Skeletal muscle satellite cell (primary cell): ENCODE data around the gene SPIRE1.

Source experiments
- H3K27me3 ChIP-seq: 2 replicates; pipeline ENCODE4 v1.7.0; 2013; ENCODE audit warnings: low read length; ENCODE audit not compliant: control insufficient read depth, insufficient read depth
- H3K36me3 ChIP-seq: 2 replicates; pipeline ENCODE4 v1.7.0; 2013; ENCODE audit warnings: mild to moderate bottlenecking, control low read depth, low read length; ENCODE audit not compliant: insufficient read depth
- H3K4me1 ChIP-seq: 2 replicates; pipeline ENCODE4 v1.7.0; 2013; ENCODE audit warnings: low read length; ENCODE audit not compliant: control insufficient read depth, insufficient read depth
- H3K4me2 ChIP-seq: 2 replicates; pipeline ENCODE4 v1.7.0; 2013; ENCODE audit warnings: mild to moderate bottlenecking, low read length
- H3K4me3 ChIP-seq: 2 replicates; pipeline ENCODE4 v1.7.0; 2013; ENCODE audit warnings: low read length
- H3K9ac ChIP-seq: 2 replicates; pipeline ENCODE4 v1.7.0; 2013; ENCODE audit warnings: mild to moderate bottlenecking, low read depth, low read length, moderate library complexity
- H3K9me3 ChIP-seq: replicated peaks from 2 replicates; pipeline ENCODE4 v1.7.0; 2013; ENCODE audit warnings: mild to moderate bottlenecking, control low read depth, low read length

SPIRE1 gene

DNA sequence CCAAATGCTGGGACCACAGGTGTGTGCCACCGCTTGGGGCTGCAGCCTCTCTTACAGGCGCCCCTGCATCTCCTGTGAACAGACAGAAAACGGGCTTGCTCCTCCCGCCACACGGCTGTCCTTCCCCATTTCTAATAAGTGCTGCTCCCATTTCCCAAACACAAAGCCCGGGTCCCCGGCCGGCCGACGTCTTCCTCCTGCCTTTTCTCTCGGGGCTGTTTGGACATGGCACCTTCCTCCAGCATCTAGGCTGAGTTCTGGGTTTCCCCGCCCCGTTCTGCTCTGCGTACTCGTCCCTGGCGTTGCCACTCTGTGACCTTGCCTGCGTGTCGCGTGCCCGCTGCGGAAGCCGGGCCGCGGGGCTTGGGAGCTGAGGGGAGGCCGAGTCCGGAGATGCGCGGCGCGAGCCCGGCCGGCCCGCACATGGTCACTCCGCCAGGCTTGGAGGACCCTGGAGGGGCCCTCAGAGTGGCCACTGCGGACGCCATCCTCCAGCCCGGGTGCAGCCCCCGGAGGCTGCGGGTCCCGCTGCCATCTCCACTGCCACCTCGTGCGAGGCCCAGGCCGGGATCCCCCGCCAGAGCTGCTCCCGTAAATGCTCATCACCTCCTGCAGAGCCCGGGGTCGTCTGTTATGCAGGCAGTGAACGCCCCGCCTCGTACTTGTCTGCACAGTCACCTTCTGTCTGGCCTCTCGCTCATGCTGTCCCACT, 223.9 kb downstream of the SPIRE1 start:
- Histone ChIP-seq H3K9me3 (no peaks in the 10 kb centered on the region), H3K9ac (no peak overlapping the region), H3K36me3 (peaks cover 18% of the 10 kb centered on the region), H3K4me2 (no peak overlapping the region), H3K4me1 (no peaks in the 10 kb centered on the region), H3K27me3 (no peaks in the 10 kb centered on the region), H3K4me3 (no peak overlapping the region)

DNA sequence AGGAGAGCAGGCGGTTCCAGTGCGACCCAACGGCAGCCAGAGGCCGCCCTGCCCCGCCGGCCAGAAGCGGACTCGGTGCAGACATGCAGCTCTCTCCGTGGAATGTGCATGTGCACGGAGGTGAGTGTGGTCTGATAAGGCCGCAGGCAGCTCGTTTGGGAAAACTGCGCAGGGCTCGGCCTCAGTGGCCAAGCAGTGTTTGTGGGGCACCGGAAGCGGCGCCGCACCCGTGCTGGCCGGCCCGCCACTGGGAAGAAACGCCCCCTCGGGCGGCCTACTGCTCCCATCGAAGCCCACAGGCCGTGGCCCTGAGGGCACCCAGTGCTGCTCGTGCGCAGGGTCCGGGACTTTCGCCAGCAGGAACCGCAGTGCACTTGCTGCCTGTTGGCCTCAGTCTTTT, 225.0 kb downstream of the SPIRE1 start:
- H3K9me3 ChIP-seq, result no peaks in the 10 kb centered on the region
- no peak overlapping the region for H3K9ac ChIP-seq
- no peaks in the 10 kb centered on the region for H3K27me3 ChIP-seq
- no peak overlapping the region for H3K4me3 ChIP-seq
- H3K4me2 ChIP-seq, result no peak overlapping the region
- no peaks in the 10 kb centered on the region for H3K4me1 ChIP-seq
- H3K36me3 ChIP-seq, result peaks cover 22% of the 10 kb centered on the region

DNA sequence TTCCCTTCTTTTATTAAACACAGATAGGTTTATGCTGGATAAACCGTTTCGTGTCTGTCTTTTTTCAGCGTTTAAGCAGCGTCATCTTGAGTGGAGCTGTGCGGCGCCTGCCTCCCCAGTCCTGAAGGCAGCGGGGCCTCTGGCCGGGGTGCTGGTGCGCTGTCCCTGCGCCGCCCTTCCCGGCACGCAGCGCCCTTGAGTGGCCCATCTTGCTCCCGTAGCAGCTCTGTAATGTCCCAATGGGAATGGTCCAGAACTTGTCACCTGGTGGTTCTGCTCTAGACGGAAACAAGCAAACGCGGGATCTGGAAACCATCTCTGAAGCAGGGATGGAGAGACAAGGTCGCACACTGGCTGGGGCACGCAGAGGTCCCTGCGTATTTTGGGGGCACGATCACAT, 225.7 kb downstream of the SPIRE1 start:
- no peaks in the 10 kb centered on the region for H3K4me1 ChIP-seq
- H3K36me3 ChIP-seq, result peaks cover 27% of the 10 kb centered on the region
- no peak overlapping the region for H3K9ac ChIP-seq
- H3K4me2 ChIP-seq, result no peak overlapping the region
- no peak overlapping the region for H3K4me3 ChIP-seq
- H3K27me3 ChIP-seq, result no peaks in the 10 kb centered on the region
- H3K9me3 ChIP-seq, result no peaks in the 10 kb centered on the region

DNA sequence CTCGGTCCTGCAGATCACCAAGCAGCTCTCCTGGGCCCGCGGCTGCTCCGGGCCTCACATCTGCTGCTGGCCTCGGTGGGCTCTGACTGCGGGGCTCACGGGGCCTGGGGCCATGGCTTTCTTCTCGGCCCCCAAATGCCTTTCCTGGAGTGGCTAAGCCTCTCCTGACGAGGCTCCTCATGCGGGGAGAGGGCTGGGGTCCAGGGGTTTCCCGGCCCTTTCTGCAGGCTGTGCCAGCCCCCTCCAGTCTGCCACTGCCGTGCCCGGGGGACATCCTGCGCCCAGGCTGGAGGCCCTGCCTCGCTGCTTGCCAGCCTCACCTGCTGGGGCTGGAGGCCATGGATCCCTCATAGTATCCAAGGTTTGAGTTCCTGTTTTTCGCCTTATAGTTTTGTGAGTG, 226.3 kb downstream of the SPIRE1 start:
- Histone ChIP-seq H3K9ac (no peak overlapping the region), H3K4me3 (no peak overlapping the region), H3K27me3 (no peaks in the 10 kb centered on the region), H3K4me1 (no peaks in the 10 kb centered on the region), H3K4me2 (no peak overlapping the region), H3K9me3 (peaks cover 4% of the 10 kb centered on the region), H3K36me3 (peaks cover 34% of the 10 kb centered on the region)

DNA sequence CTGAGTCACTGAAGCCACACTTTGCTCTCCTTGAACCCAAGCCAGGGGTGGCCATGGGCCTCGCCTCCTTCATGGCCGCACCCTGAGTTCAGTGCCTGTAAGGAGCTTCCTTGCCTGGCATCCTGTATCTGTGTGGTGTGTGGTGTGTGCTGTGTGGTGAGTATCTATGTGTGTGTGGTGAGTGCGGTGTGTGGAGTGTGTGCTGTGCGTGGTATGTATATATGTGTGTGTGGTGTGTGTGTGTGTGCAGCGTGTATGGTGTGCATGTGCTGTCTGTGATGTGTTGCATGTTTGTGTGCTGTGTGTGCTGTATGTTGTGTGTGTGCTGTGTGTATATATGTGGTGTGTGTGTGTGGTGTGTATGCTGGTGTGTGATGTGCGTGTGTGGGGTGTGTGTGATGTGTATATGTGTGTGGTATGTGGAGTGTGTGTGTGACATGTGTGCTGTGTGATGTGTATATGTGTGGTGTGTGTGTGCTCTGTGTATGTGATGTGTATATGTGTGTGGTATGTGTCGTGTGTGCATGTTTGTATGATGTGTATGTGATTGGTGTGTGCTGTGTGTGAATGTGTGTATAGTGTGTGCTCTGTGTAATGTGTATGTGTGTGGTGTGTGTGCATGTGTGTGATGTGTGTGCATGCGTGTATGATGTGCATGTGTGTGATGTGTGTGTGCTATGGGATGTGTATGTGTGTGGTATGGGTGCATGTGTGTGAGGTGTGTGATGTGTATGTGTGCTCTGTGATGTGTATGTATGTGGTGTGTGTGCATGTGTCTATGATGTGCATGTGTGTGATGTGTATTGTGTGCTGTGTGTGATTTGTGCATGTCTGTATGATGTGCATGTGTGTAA, 227.5 kb downstream of the SPIRE1 start:
- Histone ChIP-seq H3K4me2 (no peak overlapping the region), H3K36me3 (peaks cover 34% of the 10 kb centered on the region), H3K9ac (no peak overlapping the region), H3K27me3 (no peaks in the 10 kb centered on the region), H3K4me1 (no peaks in the 10 kb centered on the region), H3K9me3 (peaks cover 4% of the 10 kb centered on the region), H3K4me3 (no peak overlapping the region)

DNA sequence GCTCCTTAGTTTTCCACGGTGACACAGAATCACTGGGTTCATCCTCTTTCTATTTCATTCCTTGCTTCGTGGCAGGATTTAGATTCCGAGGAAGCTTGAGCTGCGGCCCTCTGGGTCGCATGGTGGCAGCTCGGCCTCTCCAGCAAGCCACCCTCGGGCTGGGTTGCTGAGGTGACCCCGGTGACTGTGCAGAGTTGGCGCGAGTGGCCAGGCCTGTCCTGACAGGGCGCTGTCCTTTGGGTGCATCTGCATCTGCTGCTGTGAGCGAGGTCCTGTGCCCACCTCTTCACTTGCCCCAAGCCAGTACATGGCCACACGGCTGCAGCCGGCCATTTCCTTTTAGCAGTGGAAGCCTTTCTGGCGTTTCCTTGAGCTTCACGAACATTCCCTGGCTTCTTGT, 228.4 kb downstream of the SPIRE1 start:
- Histone ChIP-seq H3K4me3 (no peak overlapping the region), H3K27me3 (no peaks in the 10 kb centered on the region), H3K4me1 (no peaks in the 10 kb centered on the region), H3K4me2 (no peak overlapping the region), H3K9ac (no peak overlapping the region), H3K9me3 (peaks cover 4% of the 10 kb centered on the region), H3K36me3 (peaks cover 32% of the 10 kb centered on the region)

DNA sequence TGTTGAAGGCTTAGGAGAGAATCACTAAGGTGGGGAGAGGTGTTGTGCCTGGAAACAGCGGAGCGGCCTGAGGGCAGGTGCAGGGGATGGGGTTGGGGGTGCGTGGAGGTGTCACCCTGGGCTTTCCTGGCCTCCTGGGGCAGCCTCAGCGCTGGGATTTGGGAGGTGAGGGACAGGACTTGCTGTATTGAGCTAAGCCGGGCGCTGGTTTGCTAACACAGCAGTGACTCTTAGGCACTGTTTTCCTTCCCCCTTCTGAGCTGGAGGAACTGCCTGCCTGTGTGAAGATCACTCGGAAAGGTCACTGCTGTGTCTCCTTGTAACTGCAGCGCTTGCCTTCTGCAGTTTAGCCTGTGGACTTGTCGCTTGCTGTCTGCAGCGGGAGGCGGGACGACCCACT, 229.0 kb downstream of the SPIRE1 start:
- Histone ChIP-seq H3K9ac (no peak overlapping the region), H3K9me3 (peaks cover 4% of the 10 kb centered on the region), H3K4me2 (no peak overlapping the region), H3K36me3 (peaks cover 33% of the 10 kb centered on the region), H3K4me3 (no peak overlapping the region), H3K4me1 (no peaks in the 10 kb centered on the region), H3K27me3 (no peaks in the 10 kb centered on the region)

DNA sequence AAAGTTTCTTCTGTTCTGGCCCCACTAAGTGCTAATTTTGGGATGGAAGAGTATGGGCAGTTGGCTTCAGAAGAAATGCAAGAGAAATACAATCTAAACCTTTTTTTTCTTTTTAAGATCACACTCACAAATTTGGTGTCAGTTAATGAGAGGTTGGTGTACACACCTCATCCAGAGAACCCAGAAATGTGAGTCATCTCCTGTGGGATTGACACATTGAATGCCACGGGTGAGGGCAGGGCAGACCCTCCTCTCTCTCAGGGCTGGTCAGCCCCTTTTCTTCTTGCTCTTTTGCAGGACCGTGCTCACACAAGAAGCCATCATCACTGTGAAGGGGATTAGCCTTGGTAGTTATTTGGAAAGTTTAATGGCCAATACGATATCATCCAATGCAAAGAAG, 231.0 kb downstream of the SPIRE1 start:
- Histone ChIP-seq H3K36me3 (peaks cover 31% of the 10 kb centered on the region), H3K9ac (no peak overlapping the region), H3K4me2 (no peak overlapping the region), H3K27me3 (no peaks in the 10 kb centered on the region), H3K4me1 (no peaks in the 10 kb centered on the region), H3K4me3 (no peak overlapping the region), H3K9me3 (peaks cover 4% of the 10 kb centered on the region)

DNA sequence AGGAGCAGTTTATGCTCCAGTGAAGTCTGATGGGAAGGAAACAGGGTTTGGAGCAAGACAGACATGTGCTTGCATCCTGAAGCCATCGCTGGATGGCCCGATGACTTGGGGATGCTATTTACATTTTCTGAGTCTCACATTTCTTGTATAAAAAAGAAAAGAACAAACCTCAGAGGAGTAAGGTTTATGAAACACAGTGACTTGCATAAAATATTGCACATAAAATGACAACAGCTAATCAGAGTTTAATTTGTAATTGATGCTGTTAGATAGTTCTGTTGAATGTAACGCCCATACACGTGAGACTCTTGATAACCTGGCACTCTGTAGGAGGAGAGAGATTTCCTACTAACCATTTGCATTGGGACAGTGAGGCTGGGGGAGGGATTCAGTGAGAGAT, 233.7 kb downstream of the SPIRE1 start:
- Histone ChIP-seq H3K27me3 (no peaks in the 10 kb centered on the region), H3K4me2 (no peak overlapping the region), H3K36me3 (peaks cover 28% of the 10 kb centered on the region), H3K9ac (no peak overlapping the region), H3K9me3 (peaks cover 4% of the 10 kb centered on the region), H3K4me1 (peaks cover 4% of the 10 kb centered on the region), H3K4me3 (no peak overlapping the region)

DNA sequence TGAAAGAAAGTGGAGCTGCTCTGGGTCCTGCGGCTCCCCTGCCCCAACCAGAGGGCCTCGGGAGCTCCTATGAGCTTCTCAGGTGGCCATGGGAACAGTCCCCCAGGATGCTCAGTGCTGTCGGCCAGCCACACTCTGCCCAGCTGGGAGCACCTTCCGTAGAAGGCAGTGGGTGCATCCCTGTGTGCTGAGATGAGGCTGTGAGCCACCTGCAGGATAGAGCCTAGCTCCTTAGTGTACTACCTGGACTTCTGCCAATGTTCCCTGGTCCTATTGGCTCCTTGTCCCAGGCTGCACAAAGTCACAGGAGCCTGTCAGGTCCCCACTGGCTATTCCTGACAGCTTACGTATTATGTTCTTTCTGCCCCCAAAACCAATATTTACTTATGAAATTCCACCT, 234.1 kb downstream of the SPIRE1 start:
- H3K9ac ChIP-seq, result no peak overlapping the region
- peaks cover 28% of the 10 kb centered on the region for H3K36me3 ChIP-seq
- peaks cover 4% of the 10 kb centered on the region for H3K9me3 ChIP-seq
- no peak overlapping the region for H3K4me2 ChIP-seq
- H3K4me1 ChIP-seq, result peaks cover 4% of the 10 kb centered on the region
- H3K4me3 ChIP-seq, result no peak overlapping the region
- no peaks in the 10 kb centered on the region for H3K27me3 ChIP-seq

DNA sequence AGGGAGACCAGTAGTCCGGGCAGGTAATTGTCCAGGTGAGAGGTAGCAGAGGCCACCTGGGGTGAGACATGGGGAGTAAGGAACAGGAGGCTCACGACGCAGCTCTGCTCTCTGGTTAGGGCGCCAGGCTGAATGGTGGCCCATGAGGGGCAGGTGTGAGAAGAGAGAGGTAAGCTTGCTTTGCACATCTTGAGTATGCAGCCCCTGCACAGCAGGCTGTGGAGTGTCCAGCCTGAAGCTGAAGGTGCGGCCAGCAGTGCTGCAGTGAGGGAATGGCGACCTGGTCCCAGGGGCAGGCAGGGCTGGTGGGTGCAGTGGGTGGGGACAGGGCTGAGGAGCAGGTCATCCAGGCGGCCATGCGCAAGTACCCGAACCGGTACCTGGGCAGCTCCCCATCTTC, 234.5 kb downstream of the SPIRE1 start:
- Histone ChIP-seq H3K4me2 (no peak overlapping the region), H3K27me3 (no peaks in the 10 kb centered on the region), H3K4me1 (peaks cover 4% of the 10 kb centered on the region), H3K9me3 (peaks cover 4% of the 10 kb centered on the region), H3K4me3 (no peak overlapping the region), H3K9ac (no peak overlapping the region), H3K36me3 (peaks cover 27% of the 10 kb centered on the region)

DNA sequence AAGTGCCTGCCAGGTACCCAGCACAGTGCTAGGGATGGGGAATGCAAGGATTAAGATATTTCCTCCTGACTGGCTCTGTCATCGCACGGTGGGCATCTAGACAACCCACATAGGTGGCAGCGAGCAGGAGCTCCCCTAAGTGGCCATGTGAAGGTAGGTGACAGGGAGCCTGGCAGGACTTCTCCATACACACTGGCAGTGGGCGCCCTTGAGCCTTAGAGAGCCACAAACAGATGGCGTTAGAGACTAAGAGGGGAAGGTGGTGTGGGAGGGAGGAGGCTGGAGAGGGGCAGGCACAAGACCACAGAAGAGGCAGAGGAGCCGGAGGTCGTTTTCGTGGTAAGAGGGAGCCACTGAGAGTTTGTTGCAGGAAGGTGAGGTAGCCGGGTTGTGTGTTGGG, 235.0 kb downstream of the SPIRE1 start:
- no peak overlapping the region for H3K4me3 ChIP-seq
- H3K27me3 ChIP-seq, result no peaks in the 10 kb centered on the region
- H3K9me3 ChIP-seq, result peaks cover 4% of the 10 kb centered on the region
- peaks cover 4% of the 10 kb centered on the region for H3K4me1 ChIP-seq
- peaks cover 23% of the 10 kb centered on the region for H3K36me3 ChIP-seq
- H3K9ac ChIP-seq, result no peak overlapping the region
- no peak overlapping the region for H3K4me2 ChIP-seq
